T47D (cell line): Measurements from ENCODE around the gene PRR12.
"Not testable (repeated sequence)": the region's sequence is repeated elsewhere in the genome, so short reads cannot be mapped to it uniquely, and the experiment has no call there.

Experiments
- DNase-seq, 2 experiments: peaks; one replicate each; pipeline versions ENCODE4 v3.0.0 to v3.0.0-alpha.2; 2011 to 2012; ENCODE audit warnings: low read depth in 1 of 2, low spot score in 1 of 2
- JUND ChIP-seq: IDR thresholded peaks from 2 replicates; pipeline ENCODE4 v1.6.1; 2012; ENCODE audit warnings: low read depth
- in situ Hi-C: cut with HindIII; loops from 2 replicates; pipeline ENCODE4 v1.10.0; 2016; ENCODE audit warnings: low sequenced_read_pairs, low pct_unique_long_range_greater_than_20kb

PRR12 gene

GRCh38 chr19:49596954-49597702 is 6.1 kb downstream of the PRR12 start:
- no peak for DNase-seq
- no peak for TF ChIP-seq JUND
- in situ Hi-C loops = no loop called here

GRCh38 chr19:49597703-49597974 is 6.7 kb downstream of the PRR12 start:
- in situ Hi-C loops = no loop called here
- DNase-seq = no peak
- TF ChIP-seq JUND = no peak

GRCh38 chr19:49599378-49600295 is 8.7 kb downstream of the PRR12 start:
- DNase-seq = no peak
- in situ Hi-C loops = no loop called here
- TF ChIP-seq JUND = no peak

- DNase-seq = no peak
- no peak for TF ChIP-seq JUND
- in situ Hi-C loops = no loop called here
These were observed 10.6 kb downstream of the PRR12 start for GRCh38 chr19:49601482-49602038.

- TF ChIP-seq JUND = no peak
- DNase-seq = no peak
- in situ Hi-C loops = no loop called here
These were observed 11.8 kb downstream of the PRR12 start for GRCh38 chr19:49602806-49603205.

- no peak for DNase-seq
- in situ Hi-C loops = no loop called here
- TF ChIP-seq JUND = no peak
These were observed 14.6 kb downstream of the PRR12 start for GRCh38 chr19:49605605-49606004.

- in situ Hi-C loops = no loop called here
- no peak for TF ChIP-seq JUND
- DNase-seq = no peak
These were observed 18.6 kb downstream of the PRR12 start for GRCh38 chr19:49609499-49610092.

GRCh38 chr19:49613374-49613773 is 22.4 kb downstream of the PRR12 start:
- in situ Hi-C loops = no loop called here
- no peak for TF ChIP-seq JUND
- no peak for DNase-seq

GRCh38 chr19:49614096-49614833 is 23.3 kb downstream of the PRR12 start:
- no peak for TF ChIP-seq JUND
- no peak for DNase-seq
- in situ Hi-C loops = no loop called here

GRCh38 chr19:49615861-49616260 is 24.9 kb downstream of the PRR12 start:
- no peak for TF ChIP-seq JUND
- in situ Hi-C loops = no loop called here

GRCh38 chr19:49616532-49616931 is 25.6 kb downstream of the PRR12 start:
- no peak for DNase-seq
- in situ Hi-C loops = no loop called here
- no peak for TF ChIP-seq JUND

More at GRCh38 chr19:49615861-49616260, 24.9 kb downstream of the PRR12 start:
- DNase-seq = no peak

GRCh38 chr19:49616945-49617344 is 26.0 kb downstream of the PRR12 start:
- DNase-seq = no peak
- in situ Hi-C loops = no loop called here
- TF ChIP-seq JUND = no peak

GRCh38 chr19:49617860-49618259 is 26.9 kb downstream of the PRR12 start:
- DNase-seq, in situ Hi-C loops: not testable (repeated sequence)
